HUES64 (cell line): ENCODE measurements around the gene IFI27L2.

Source experiments
- H3K27ac ChIP-seq: 2 replicates; pipeline ENCODE4 v1.7.0; 2013; ENCODE audit warnings: low read depth, low read length, inconsistent platforms
- H3K27me3 ChIP-seq: 2 replicates; pipeline ENCODE4 v1.6.1; 2013; ENCODE audit warnings: mild to moderate bottlenecking, low read length; ENCODE audit not compliant: insufficient read depth
- H3K36me3 ChIP-seq: 2 replicates; pipeline ENCODE4 v1.6.1; 2013; ENCODE audit warnings: mild to moderate bottlenecking, low read length; ENCODE audit not compliant: insufficient read depth
- H3K4me1 ChIP-seq: 2 replicates; pipeline ENCODE4 v1.6.1; 2013; ENCODE audit warnings: mild to moderate bottlenecking, low read length, moderate library complexity; ENCODE audit not compliant: insufficient read depth
- H3K4me3 ChIP-seq: 2 replicates; pipeline ENCODE4 v1.5.1; 2013; ENCODE audit warnings: mild to moderate bottlenecking, low read length, moderate library complexity
- H3K9ac ChIP-seq: 2 replicates; pipeline ENCODE4 v1.6.1; 2013; ENCODE audit warnings: mild to moderate bottlenecking, low read depth, low read length
- H3K9me3 ChIP-seq: 2 replicates; pipeline ENCODE4 v1.6.1; 2013; ENCODE audit warnings: low read depth, low read length; ENCODE audit not compliant: insufficient read depth
- WGBS: fragments of 150-250, 120-280 bp; methylation state at CpG from one replicate; pipeline ENCODE4 v1.1.7; 2013; ENCODE audit warnings: missing lambda C conversion rate; 5-methylcytosine and 5-hydroxymethylcytosine counted together

The IFI27L2 gene

DNA sequence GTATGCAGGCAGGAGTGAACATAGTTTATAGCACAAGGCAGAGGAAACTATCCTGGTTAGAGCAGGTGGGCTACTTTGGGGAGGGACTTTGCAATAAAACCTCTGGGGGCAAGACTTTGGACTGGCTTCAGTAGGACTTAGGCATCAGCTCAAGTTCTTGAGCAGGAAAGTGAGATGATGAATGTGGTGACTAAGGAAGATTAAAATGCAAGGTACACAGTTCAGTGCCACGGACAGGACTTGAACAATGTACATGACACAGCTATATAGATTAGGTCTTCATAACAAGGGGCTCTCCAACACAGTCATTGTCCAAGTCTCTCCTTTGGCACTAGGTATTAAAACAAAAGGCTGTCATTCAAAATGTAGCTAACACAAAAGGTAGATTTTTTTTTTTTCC, 23.3 kb upstream of the IFI27L2 start:
- Histone ChIP-seq H3K4me1 (no peaks in the 10 kb centered on the region), H3K9me3 (peaks cover 2% of the 10 kb centered on the region; the same call in 1 of the 2 replicates), H3K9ac (no peak overlapping the region), H3K36me3 (no peaks in the 10 kb centered on the region), H3K27ac (no peak overlapping the region), H3K27me3 (0 out of 2 replicates have a peak, but pooled peaks cover under 1% of the 10 kb centered on the region), H3K4me3 (no peak overlapping the region)
- WGBS: 100% methylated on average over 1 of the region's 1 CpG

DNA sequence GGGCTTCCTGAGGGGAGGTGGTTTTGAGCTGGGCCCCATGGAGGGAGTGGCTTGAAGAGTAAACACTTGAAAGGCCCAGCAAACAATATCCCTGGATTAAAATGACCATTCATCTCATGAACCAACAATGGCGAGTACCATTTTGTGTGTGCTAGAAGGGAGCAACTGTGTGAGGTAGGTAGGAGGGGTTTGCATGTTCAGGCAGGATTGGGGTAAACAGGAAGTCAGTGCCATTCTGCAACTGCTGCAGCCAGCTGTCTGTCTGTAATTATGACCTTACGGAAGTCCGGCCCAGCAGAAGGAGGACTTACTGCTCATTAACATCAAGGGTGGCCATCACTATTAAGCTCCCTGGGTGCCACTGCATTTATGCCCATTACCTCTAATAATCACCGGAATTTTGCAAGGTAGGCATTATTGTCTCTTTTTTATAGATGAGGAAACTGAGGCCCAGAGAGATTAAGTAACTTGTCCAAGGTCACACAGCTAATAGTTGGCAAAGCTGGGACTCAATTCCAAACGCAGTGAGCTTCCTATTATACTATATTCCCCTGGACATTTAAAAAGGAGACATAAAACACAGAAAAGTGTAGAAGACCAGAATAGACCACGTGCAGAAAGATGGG, 16.6 kb upstream of the IFI27L2 start:
- no peak overlapping the region for H3K27ac ChIP-seq
- H3K9me3 ChIP-seq: no peaks in the 10 kb centered on the region
- H3K36me3 ChIP-seq: no peaks in the 10 kb centered on the region
- H3K27me3 ChIP-seq: no peaks in the 10 kb centered on the region
- no peak overlapping the region for H3K4me3 ChIP-seq
- H3K4me1 ChIP-seq: peaks cover 5% of the 10 kb centered on the region
- H3K9ac ChIP-seq: no peak overlapping the region
- WGBS: 79% methylated on average over 6 of the region's 6 CpGs

GRCh38 chr14:94144765-94145164, 15.4 kb upstream of the IFI27L2 start:
- H3K4me1 ChIP-seq: peaks cover 7% of the 10 kb centered on the region
- H3K9me3 ChIP-seq: no peaks in the 10 kb centered on the region
- H3K36me3 ChIP-seq: no peaks in the 10 kb centered on the region
- 81% methylated on average over 1 of the region's 1 CpG for WGBS
- H3K4me3 ChIP-seq: no peak overlapping the region
- H3K27ac ChIP-seq: peak overlapping the region; percentile 84; the same call in 1 of the 2 replicates
- H3K9ac ChIP-seq: no peak overlapping the region
- H3K27me3 ChIP-seq: no peaks in the 10 kb centered on the region

GRCh38 chr14:94143711-94144110, 14.3 kb upstream of the IFI27L2 start:
- 96% methylated on average over 4 of the region's 4 CpGs for WGBS
- H3K4me3 ChIP-seq: no peak overlapping the region
- peaks cover 17% of the 10 kb centered on the region for H3K4me1 ChIP-seq
- H3K9ac ChIP-seq: no peak overlapping the region
- H3K27ac ChIP-seq: no peak overlapping the region
- no peaks in the 10 kb centered on the region for H3K27me3 ChIP-seq
- H3K9me3 ChIP-seq: no peaks in the 10 kb centered on the region
- H3K36me3 ChIP-seq: no peaks in the 10 kb centered on the region

DNA sequence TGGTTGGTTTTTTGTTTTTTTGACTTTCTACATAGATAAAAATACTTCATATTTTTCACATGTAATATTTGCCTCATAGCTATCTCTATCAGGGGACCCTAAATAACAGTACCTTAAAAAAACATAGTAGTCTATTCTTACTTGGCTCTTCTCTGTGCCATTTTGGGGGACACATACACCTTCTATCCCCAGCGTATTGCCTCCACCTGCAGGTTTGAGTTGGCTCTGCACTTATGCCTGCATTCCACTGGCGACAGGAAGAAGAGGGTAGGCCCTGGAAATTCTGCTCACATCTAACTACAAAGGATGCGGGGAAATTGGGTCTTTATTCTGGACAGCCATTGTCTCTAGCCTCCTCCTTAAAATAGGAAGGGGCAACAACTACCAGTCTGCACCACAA, 13.8 kb upstream of the IFI27L2 start:
- no peaks in the 10 kb centered on the region for H3K36me3 ChIP-seq
- no peak overlapping the region for H3K9ac ChIP-seq
- H3K27ac ChIP-seq: no peak overlapping the region
- H3K4me3 ChIP-seq: no peak overlapping the region
- H3K9me3 ChIP-seq: no peaks in the 10 kb centered on the region
- WGBS: 61% methylated on average over 3 of the region's 3 CpGs
- no peaks in the 10 kb centered on the region for H3K27me3 ChIP-seq
- H3K4me1 ChIP-seq: peaks cover 19% of the 10 kb centered on the region

DNA sequence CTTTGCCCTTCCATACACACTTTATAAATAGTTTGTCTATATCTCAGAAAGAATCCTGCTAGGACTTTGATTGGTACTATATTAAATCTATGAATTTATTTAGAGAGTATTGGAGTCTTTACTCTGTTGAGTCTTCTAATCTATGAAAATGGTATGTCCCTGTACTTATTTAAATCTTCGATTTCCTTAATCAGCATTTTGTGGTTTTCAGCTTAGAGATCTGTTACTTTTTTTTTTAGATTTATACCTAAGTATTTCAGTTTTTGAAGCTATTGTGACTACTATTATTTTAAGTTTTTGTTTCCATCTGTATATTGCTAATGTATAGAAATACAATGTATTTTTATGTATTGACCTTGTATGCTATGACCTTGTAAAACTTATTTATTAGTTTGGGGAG, 13.4 kb upstream of the IFI27L2 start:
- H3K9ac ChIP-seq: no peak overlapping the region
- H3K36me3 ChIP-seq: no peaks in the 10 kb centered on the region
- WGBS: 80% methylated on average over 1 of the region's 1 CpG
- H3K4me1 ChIP-seq: peaks cover 19% of the 10 kb centered on the region
- no peaks in the 10 kb centered on the region for H3K27me3 ChIP-seq
- no peaks in the 10 kb centered on the region for H3K9me3 ChIP-seq
- no peak overlapping the region for H3K4me3 ChIP-seq
- no peak overlapping the region for H3K27ac ChIP-seq

GRCh38 chr14:94142247-94142646, 12.8 kb upstream of the IFI27L2 start:
- WGBS: 86% methylated on average over 3 of the region's 3 CpGs
- no peak overlapping the region for H3K27ac ChIP-seq

GRCh38 chr14:94139421-94139820, 10.0 kb upstream of the IFI27L2 start:
- Histone ChIP-seq H3K9me3 (peaks cover 11% of the 10 kb centered on the region; the same call in 1 of the 2 replicates), H3K9ac (no peak overlapping the region), H3K4me3 (no peak overlapping the region), H3K27me3 (no peaks in the 10 kb centered on the region), H3K36me3 (no peaks in the 10 kb centered on the region), H3K4me1 (peaks cover 14% of the 10 kb centered on the region), H3K27ac (no peak overlapping the region)
- WGBS: 75% methylated on average over 5 of the region's 5 CpGs

More at GRCh38 chr14:94142247-94142646, 12.8 kb upstream of the IFI27L2 start:
- Histone ChIP-seq H3K4me1 (peaks cover 19% of the 10 kb centered on the region), H3K9ac (no peak overlapping the region), H3K4me3 (no peak overlapping the region), H3K36me3 (no peaks in the 10 kb centered on the region), H3K27me3 (no peaks in the 10 kb centered on the region), H3K9me3 (no peaks in the 10 kb centered on the region)

DNA sequence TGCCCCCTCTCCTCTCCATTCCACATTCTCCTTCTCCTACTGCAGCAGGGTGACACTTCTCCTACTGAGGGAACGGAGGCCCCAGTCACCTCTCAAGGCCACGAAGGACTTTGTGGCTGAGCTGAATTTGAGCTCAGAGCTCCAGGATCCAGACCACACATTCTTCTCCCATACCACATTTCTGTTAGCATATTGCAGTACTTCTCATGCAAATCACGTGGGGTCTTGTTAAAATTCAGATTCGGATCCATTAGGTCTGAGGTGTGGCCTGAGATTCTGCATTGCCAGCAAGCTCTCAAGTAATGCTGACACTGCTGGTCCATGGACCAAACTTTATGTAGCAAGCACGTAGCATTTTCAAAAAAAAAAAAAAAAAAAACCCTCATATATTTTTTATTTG, 9.6 kb upstream of the IFI27L2 start:
- WGBS: 52% methylated on average over 5 of the region's 5 CpGs
- H3K36me3 ChIP-seq: no peaks in the 10 kb centered on the region
- H3K9ac ChIP-seq: no peak overlapping the region
- no peak overlapping the region for H3K27ac ChIP-seq
- H3K4me1 ChIP-seq: peaks cover 14% of the 10 kb centered on the region
- peaks cover 11% of the 10 kb centered on the region; the same call in 1 of the 2 replicates for H3K9me3 ChIP-seq
- H3K27me3 ChIP-seq: no peaks in the 10 kb centered on the region
- H3K4me3 ChIP-seq: no peak overlapping the region

GRCh38 chr14:94138251-94138650, 8.8 kb upstream of the IFI27L2 start:
- 90% methylated on average over 9 of the region's 9 CpGs for WGBS

DNA sequence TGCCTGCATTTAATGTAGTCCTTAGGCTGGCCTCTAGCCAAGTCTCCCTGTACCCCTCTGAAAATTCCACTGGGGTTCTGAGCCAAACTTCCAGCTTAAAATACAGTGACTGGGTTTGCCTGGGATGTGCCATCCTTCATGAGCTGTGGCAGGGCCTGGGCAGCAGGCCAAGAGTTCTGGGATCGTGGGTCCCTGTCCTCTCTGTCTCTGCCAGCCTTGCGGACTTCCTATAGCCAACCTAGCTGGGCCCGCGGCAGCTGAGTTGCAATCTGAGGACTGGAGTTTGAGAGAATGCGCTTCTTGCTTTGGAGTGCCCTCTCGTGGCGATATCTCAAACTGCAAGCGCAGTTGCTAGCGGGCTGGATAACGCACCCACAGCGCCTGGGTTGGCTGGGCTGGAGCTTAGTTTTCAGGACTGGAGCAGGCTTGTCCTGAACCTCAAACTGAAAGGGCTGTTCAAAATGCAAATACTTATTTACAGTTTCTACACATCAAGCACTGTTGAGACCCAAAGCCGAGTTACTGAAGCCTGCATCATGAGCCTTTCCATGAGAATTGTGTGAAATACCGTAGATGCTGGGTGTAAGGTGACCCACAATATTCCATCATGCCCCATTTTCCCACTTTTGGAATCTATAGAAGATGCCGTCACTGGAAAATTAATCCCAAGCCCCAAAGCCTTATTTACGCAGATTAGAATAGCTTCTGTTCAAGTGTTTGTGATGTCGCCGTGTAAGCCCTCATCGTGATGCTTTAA, 7.3 kb upstream of the IFI27L2 start:
- peaks cover 11% of the 10 kb centered on the region; the same call in 1 of the 2 replicates for H3K9me3 ChIP-seq
- no peak overlapping the region for H3K9ac ChIP-seq
- H3K4me3 ChIP-seq: no peak overlapping the region
- H3K4me1 ChIP-seq: peaks cover 14% of the 10 kb centered on the region
- 39% methylated on average over 18 of the region's 18 CpGs for WGBS
- H3K27me3 ChIP-seq: no peaks in the 10 kb centered on the region
- H3K36me3 ChIP-seq: no peaks in the 10 kb centered on the region
- H3K27ac ChIP-seq: no peak overlapping the region

More at GRCh38 chr14:94138251-94138650, 8.8 kb upstream of the IFI27L2 start:
- Histone ChIP-seq H3K9me3 (peaks cover 11% of the 10 kb centered on the region; the same call in 1 of the 2 replicates), H3K4me1 (peaks cover 14% of the 10 kb centered on the region), H3K27ac (no peak overlapping the region), H3K9ac (no peak overlapping the region), H3K27me3 (no peaks in the 10 kb centered on the region), H3K4me3 (no peak overlapping the region), H3K36me3 (no peaks in the 10 kb centered on the region)
